Measurements from ENCODE around the gene TTLL4.

- TF ChIP-seq CTCF (IDR thresholded peaks at IDR 0.05 in 4 of 5, conservative IDR thresholded peaks at IDR 0.05 in 1 of 5): no peak
- no peak for TF ChIP-seq POLR2A (IDR thresholded peaks at IDR 0.05)
These were observed 8.8 kb upstream of the TTLL4 start for GRCh38 chr2:218701806-218702205.

All from gastrocnemius medialis (tissue), 4 donors.